Upper lobe of left lung (tissue), 6 donors: ENCODE data around the gene MFRP. TPM values are rescaled to one million over a fixed set of nuclear protein-coding genes. Genes with fewer than 3 reads are reported as not detected.

Experiments used
- ATAC-seq, 2 donors: fragments of 200-7000 bp; cut with Tn5 transposase; one replicate each; pipeline ENCODE4 v1.9.1; 2022; ENCODE audit warnings: mild to moderate bottlenecking in 2 of 2, moderate library complexity in 2 of 2; ENCODE audit not compliant: low FRiP score in 2 of 2
- DNase-seq, 2 donors: peaks; one replicate each; pipeline ENCODE4 v3.0.0-alpha.2; 2019 to 2020
- H3K27ac ChIP-seq, 4 donors: fragments of 200-600 bp; sonication (generic); one replicate each; pipeline ENCODE4 v1.5.1; 2016 to 2019
- H3K27me3 ChIP-seq, 4 donors: fragments of 200-600 bp; sonication (generic); one replicate each; pipeline ENCODE4 v1.5.1; 2017 to 2019
- H3K36me3 ChIP-seq, 4 donors: fragments of 200-600 bp; sonication (generic); one replicate each; pipeline ENCODE4 v1.5.1; 2016 to 2019
- H3K4me1 ChIP-seq, 4 donors: fragments of 200-600 bp; sonication (generic); one replicate each; pipeline ENCODE4 v1.5.1; 2018 to 2019
- H3K4me3 ChIP-seq, 4 donors: fragments of 200-600 bp; sonication (generic); one replicate each; pipeline ENCODE4 v1.5.1; 2017 to 2019; ENCODE audit warnings: mild to moderate bottlenecking in 2 of 4, moderate library complexity in 1 of 4
- H3K9me3 ChIP-seq, 4 donors: fragments of 200-600 bp; sonication (generic); one replicate each; pipeline ENCODE4 v1.5.1; 2018 to 2019
- EP300 ChIP-seq, 4 donors: sonication (generic); formaldehyde crosslinking; IDR thresholded peaks; one replicate each; pipeline ENCODE4 v1.5.1; 2017; ENCODE audit warnings: antibody characterized with exemption in 4 of 4, control low read depth in 2 of 4
- POLR2A ChIP-seq, 4 donors: fragments of 450-650 bp; IDR thresholded peaks; one replicate each; pipeline ENCODE4 v1.5.1; 2016 to 2017; ENCODE audit warnings: antibody characterized with exemption in 4 of 4, mild to moderate bottlenecking in 2 of 4
- POLR2AphosphoS5 ChIP-seq, 2 donors: sonication (generic); formaldehyde crosslinking; IDR thresholded peaks; one replicate each; pipeline ENCODE4 v1.5.1; 2017; ENCODE audit warnings: antibody characterized with exemption in 2 of 2
- whole genome bisulfite sequencing, 2 donors: methylation state at CpG; one replicate each; pipeline ENCODE4 v1.1.5; 2017 to 2018; 5-methylcytosine and 5-hydroxymethylcytosine counted together
- total RNA-seq, 6 donors: library from RNA; depleted of rRNA in 4 of 6; stranded (reverse); fragments of >200 nt in 4 of 6; gene quantifications; one replicate each; pipeline versions ENCODE4 v1.1.0 to v1.2.1, GENCODE V29; 2016 to 2021
- TF ChIP-seq, protein P1 (sequence below), 6 experiments: fragments of 450-650 bp in 4 of 6; fragments of 200-600 bp in 2 of 6; sonication (generic) in 2 of 6; IDR thresholded peaks; one replicate each; pipeline ENCODE4 v1.5.1; 2016 to 2019; ENCODE audit warnings: antibody characterized with exemption in 6 of 6
- donor health status: DM: no; HTN: no; CAD: no; lungs with moderate emphysema.
- donor health status: DM: no; HTN: yes; CAD: no; lungs with severe emphysema.

The MFRP gene
- total RNA-seq, 6 donors from 2014 or later: not detected

DNA sequence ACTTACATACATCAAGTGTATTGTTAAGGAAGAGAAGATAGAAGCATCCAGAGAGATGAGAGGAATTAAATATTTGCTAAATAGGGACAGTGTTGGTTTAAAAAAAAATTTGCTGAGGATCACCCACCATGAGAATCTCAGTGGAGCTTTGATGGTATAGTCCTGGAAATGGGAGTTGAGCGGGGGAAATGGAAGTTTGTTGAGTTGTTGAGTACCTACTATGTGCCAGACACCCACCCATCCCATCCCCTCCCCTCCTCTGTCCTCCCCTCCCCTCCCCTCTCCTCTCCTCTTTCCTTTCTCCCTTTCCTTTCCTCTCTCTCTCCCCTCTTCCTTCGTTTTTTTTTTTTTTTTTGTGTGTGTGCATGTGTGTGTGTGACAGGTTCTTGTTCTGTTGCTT lies 4.7 kb upstream of the MFRP start:
- DNase-seq (no peak), ATAC-seq (no peak)
- Histone ChIP-seq H3K27ac (no peak overlapping the region), H3K27me3 (no peaks in the 10 kb centered on the region), H3K36me3 (no peaks in the 10 kb centered on the region), H3K4me3 (no peak overlapping the region), H3K4me1 (peaks cover 3 to 13% (median 10%) of the 10 kb centered on the region in 4 donors), H3K9me3 (no peaks in the 10 kb centered on the region)
- TF ChIP-seq, protein P1, sequence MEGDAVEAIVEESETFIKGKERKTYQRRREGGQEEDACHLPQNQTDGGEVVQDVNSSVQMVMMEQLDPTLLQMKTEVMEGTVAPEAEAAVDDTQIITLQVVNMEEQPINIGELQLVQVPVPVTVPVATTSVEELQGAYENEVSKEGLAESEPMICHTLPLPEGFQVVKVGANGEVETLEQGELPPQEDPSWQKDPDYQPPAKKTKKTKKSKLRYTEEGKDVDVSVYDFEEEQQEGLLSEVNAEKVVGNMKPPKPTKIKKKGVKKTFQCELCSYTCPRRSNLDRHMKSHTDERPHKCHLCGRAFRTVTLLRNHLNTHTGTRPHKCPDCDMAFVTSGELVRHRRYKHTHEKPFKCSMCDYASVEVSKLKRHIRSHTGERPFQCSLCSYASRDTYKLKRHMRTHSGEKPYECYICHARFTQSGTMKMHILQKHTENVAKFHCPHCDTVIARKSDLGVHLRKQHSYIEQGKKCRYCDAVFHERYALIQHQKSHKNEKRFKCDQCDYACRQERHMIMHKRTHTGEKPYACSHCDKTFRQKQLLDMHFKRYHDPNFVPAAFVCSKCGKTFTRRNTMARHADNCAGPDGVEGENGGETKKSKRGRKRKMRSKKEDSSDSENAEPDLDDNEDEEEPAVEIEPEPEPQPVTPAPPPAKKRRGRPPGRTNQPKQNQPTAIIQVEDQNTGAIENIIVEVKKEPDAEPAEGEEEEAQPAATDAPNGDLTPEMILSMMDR (IDR thresholded peaks at IDR 0.05): no peak
- TF ChIP-seq EP300 (IDR thresholded peaks at IDR 0.05) (no peak), POLR2A (IDR thresholded peaks at IDR 0.05) (no peak), POLR2AphosphoS5 (IDR thresholded peaks at IDR 0.05) (no peak)
- 47 to 60% methylated on average over 2 of the region's 2 CpGs for WGBS, 2 donors

DNA sequence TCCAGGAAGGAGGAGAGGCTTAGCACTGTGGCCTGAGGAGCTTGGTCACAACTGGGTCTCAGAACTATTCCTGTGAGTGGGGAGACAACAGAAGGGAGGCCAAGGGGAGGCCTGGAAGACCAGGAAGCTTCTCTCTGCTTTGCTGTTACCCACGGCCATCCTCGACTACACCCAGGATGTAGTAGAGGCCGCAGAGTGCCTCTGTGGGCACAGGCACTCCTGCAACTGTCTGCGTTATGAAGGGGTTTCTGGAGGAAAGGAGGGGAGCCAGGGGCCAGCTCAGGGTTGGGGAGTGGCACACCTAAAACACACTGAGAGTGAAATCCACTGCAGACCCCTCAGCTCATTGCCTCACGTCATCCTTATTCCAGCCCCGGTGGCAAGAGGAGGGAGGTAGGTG lies 3.8 kb upstream of the MFRP start:
- H3K9me3 ChIP-seq: no peaks in the 10 kb centered on the region
- DNase-seq (no peak), ATAC-seq (no peak)
- H3K27me3 ChIP-seq: no peaks in the 10 kb centered on the region
- peaks cover 0 to 6% (median 3%) of the 10 kb centered on the region in 4 donors for H3K4me1 ChIP-seq
- TF ChIP-seq POLR2AphosphoS5 (IDR thresholded peaks at IDR 0.05): no peak
- TF ChIP-seq POLR2A (IDR thresholded peaks at IDR 0.05): no peak
- TF ChIP-seq EP300 (IDR thresholded peaks at IDR 0.05): no peak
- TF ChIP-seq, protein P1 (IDR thresholded peaks at IDR 0.05): no peak
- no peak overlapping the region for H3K4me3 ChIP-seq
- H3K27ac ChIP-seq: no peak overlapping the region
- WGBS, 2 donors: 74 to 79% methylated on average over 6 of the region's 6 CpGs
- no peaks in the 10 kb centered on the region for H3K36me3 ChIP-seq

DNA sequence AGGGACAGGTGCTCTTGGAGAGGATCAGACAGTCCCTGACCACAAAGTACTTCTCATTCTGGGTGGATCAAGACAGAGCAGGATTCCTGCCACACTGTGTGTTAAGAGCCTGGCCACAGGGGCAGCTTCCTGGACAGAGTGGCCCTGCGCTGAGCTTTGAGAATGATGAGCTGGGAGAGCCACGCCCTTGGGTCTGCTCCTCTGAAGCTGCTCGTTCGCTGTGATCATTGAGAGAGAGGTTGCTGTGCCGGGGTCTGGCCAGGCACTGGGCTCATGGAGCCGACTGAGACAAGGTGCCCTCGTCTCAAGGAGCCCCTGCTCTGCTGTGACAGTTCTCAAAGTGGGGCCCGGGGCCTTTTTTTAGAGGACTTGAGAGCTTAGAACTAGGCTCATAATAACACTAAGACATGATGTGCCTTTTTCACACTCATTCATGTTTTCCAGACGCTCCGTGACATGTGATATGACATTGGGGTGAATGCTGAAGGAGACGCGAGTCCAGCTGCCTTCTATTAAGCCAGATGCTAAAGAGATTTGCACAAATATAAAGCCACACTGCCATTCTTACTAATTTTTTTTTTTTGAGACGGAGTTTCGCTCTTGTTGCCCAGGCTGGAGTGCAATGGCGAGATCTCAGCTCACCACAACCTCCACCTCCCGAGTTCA lies 1.6 kb upstream of the MFRP start:
- Histone ChIP-seq H3K9me3 (no peaks in the 10 kb centered on the region), H3K36me3 (no peaks in the 10 kb centered on the region), H3K27me3 (no peaks in the 10 kb centered on the region), H3K27ac (no peak overlapping the region), H3K4me1 (no peaks in the 10 kb centered on the region), H3K4me3 (no peak overlapping the region)
- DNase-seq: no peak
- no peak for TF ChIP-seq POLR2AphosphoS5 (IDR thresholded peaks at IDR 0.05)
- no peak for TF ChIP-seq POLR2A (IDR thresholded peaks at IDR 0.05)
- TF ChIP-seq, protein P1 (IDR thresholded peaks at IDR 0.05): no peak
- no peak for TF ChIP-seq EP300 (IDR thresholded peaks at IDR 0.05)
- WGBS, 2 donors: 71 to 83% methylated on average over 12 to 16 of the region's 16 CpGs
- peak in 1 of 2 donors; percentile 72 for ATAC-seq

DNA sequence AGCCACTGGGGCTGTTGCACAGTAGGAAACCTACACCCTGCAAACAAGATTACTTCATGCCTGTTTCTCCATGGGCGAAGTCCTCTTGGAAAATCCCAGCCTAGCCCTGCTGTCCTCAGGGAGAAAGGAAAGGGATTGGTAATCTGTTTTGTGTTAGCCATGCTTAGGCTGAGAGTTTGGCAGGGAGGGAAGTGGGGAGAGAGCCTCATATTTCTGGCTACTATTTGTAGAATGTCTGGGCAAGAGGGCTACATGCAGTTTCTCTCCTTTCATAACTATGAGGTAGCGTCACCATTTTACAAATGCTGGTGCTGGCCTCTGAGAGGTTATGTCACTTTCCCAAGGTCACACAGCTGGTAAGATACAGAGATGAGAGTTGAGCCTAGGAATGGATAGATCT lies 737 bp upstream of the MFRP start:
- ATAC-seq (peak in 1 of 2 donors; percentile 88), DNase-seq (no peak)
- Histone ChIP-seq H3K9me3 (no peaks in the 10 kb centered on the region), H3K4me1 (peaks cover 0 to 2% (median 0%) of the 10 kb centered on the region in 4 donors), H3K4me3 (no peak overlapping the region), H3K27me3 (no peaks in the 10 kb centered on the region), H3K27ac (no peak overlapping the region), H3K36me3 (no peaks in the 10 kb centered on the region)
- TF ChIP-seq POLR2A (IDR thresholded peaks at IDR 0.05): no peak
- TF ChIP-seq, protein P1 (IDR thresholded peaks at IDR 0.05): no peak
- TF ChIP-seq EP300 (IDR thresholded peaks at IDR 0.05): no peak
- TF ChIP-seq POLR2AphosphoS5 (IDR thresholded peaks at IDR 0.05): no peak
- WGBS, 2 donors: 88% methylated on average over 2 of the region's 2 CpGs

DNA sequence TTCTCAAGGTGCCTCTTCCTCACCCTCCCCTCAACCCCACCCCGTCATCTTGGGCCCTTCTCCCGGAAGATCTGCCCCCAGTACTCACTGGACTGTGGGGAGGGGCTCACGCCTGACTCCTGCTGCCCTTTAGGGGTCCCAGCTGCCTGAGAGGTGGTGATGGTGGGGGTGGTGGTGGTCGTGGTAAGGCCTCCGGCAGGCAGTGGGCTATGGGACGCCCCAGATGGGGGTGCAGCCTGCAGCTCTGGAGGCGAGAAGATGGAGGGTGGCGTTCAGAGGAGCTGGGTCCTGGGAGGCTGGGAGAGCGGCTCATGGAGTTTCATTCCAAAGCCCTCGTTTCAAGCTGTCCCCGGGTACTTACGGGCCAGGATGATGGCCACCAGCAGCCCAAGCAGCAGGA lies 820 bp downstream of the MFRP start:
- DNase-seq (no peak), ATAC-seq (no peak)
- no peaks in the 10 kb centered on the region for H3K9me3 ChIP-seq
- no peaks in the 10 kb centered on the region for H3K36me3 ChIP-seq
- H3K27ac ChIP-seq: no peak overlapping the region
- H3K27me3 ChIP-seq: peaks cover 0 to 3% (median under 1%) of the 10 kb centered on the region in 4 donors
- no peak for TF ChIP-seq POLR2A (IDR thresholded peaks at IDR 0.05)
- no peak for TF ChIP-seq EP300 (IDR thresholded peaks at IDR 0.05)
- TF ChIP-seq POLR2AphosphoS5 (IDR thresholded peaks at IDR 0.05): no peak
- TF ChIP-seq, protein P1 (IDR thresholded peaks at IDR 0.05): no peak
- H3K4me1 ChIP-seq: peaks cover 10 to 17% (median 12%) of the 10 kb centered on the region in 4 donors
- 79 to 86% methylated on average over 4 to 12 of the region's 12 CpGs for WGBS, 2 donors
- no peak overlapping the region for H3K4me3 ChIP-seq
